Measurements from ENCODE around the gene MSI2. TPM values are rescaled to one million over a fixed set of nuclear protein-coding genes. Genes with fewer than 3 reads are reported as not detected.

The MSI2 gene
- total and polyA plus RNA-seq, 9 of the 15 experiments (the other 6 are each of a cell fraction or from before 2014, with no cell fraction given), result 4.6 to 61.8 (median 42.4) TPM

DNA sequence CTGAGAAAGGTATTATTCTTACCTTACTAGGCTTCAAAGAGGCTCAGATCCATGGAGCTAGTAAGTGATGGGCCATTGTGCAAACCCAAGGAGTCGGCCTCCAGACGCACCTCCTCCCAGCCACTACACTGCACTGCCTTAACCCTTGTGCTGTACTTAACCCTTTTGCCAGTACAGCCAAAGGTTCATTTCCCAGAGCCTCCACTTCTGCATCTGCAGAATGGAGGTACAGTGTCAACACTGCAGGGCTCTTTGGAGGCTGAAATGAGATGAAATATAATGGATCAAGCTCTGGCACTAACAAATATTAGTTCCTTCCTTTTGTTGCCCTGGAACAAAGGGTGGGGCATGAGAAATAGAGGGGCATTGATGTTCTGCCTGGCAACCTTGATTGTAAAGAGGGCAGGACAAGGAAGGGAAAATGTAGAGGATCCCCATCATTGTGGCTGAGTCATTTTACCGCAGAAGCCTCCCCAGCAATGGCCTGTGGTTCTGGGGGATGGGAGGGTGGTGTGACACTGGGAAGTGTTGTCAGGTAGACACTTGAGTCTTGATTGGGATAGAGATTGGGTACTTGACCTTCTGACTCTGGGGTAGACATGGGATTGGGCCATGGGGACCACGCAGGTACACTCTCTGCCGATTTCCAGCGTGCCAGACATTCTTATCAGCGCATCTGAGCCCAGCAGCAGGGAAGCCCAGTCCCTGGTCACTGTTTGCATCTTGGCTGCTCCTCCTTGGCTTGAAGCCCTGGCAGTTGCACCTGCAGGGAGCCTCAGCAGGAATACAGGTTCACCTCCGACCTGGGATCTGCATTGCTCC is 84.0 kb downstream of the MSI2 start (continued):
- TF ChIP-seq, protein P1, sequence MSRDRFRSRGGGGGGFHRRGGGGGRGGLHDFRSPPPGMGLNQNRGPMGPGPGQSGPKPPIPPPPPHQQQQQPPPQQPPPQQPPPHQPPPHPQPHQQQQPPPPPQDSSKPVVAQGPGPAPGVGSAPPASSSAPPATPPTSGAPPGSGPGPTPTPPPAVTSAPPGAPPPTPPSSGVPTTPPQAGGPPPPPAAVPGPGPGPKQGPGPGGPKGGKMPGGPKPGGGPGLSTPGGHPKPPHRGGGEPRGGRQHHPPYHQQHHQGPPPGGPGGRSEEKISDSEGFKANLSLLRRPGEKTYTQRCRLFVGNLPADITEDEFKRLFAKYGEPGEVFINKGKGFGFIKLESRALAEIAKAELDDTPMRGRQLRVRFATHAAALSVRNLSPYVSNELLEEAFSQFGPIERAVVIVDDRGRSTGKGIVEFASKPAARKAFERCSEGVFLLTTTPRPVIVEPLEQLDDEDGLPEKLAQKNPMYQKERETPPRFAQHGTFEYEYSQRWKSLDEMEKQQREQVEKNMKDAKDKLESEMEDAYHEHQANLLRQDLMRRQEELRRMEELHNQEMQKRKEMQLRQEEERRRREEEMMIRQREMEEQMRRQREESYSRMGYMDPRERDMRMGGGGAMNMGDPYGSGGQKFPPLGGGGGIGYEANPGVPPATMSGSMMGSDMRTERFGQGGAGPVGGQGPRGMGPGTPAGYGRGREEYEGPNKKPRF (IDR thresholded peaks at IDR 0.05; ENCODE audit: low read depth, low read length), result no peak
- TF ChIP-seq SMARCC2 (IDR thresholded peaks at IDR 0.05; ENCODE audit: low read depth) (no peak; the same call in 1 of the 2 replicates), ZNF140 (CRISPR knock-in tag; IDR thresholded peaks at IDR 0.05) (no peak), JUN (IDR thresholded peaks at IDR 0.05; ENCODE audit: borderline replicate concordance, low read depth, low read length) (peak; percentile 47; the same call in 1 of the 2 replicates), JUN (CRISPR knock-in tag; IDR thresholded peaks at IDR 0.05; ENCODE audit: borderline replicate concordance) (no peak), STAT5A (IDR thresholded peaks at IDR 0.05; ENCODE audit: borderline replicate concordance, low read length) (no peak), ZNF778 (CRISPR knock-in tag; IDR thresholded peaks at IDR 0.05) (no peak), ZNF79 (CRISPR knock-in tag; IDR thresholded peaks at IDR 0.05; ENCODE audit: low read depth) (no peak)
- TF ChIP-seq, protein P2, sequence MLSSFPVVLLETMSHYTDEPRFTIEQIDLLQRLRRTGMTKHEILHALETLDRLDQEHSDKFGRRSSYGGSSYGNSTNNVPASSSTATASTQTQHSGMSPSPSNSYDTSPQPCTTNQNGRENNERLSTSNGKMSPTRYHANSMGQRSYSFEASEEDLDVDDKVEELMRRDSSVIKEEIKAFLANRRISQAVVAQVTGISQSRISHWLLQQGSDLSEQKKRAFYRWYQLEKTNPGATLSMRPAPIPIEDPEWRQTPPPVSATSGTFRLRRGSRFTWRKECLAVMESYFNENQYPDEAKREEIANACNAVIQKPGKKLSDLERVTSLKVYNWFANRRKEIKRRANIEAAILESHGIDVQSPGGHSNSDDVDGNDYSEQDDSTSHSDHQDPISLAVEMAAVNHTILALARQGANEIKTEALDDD (IDR thresholded peaks at IDR 0.05), result peak; percentile 24; the same call in 1 of the 2 replicates
- TF ChIP-seq, protein P3, sequence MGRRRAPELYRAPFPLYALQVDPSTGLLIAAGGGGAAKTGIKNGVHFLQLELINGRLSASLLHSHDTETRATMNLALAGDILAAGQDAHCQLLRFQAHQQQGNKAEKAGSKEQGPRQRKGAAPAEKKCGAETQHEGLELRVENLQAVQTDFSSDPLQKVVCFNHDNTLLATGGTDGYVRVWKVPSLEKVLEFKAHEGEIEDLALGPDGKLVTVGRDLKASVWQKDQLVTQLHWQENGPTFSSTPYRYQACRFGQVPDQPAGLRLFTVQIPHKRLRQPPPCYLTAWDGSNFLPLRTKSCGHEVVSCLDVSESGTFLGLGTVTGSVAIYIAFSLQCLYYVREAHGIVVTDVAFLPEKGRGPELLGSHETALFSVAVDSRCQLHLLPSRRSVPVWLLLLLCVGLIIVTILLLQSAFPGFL (CRISPR knock-in tag; IDR thresholded peaks at IDR 0.05), result no peak
- TF ChIP-seq, protein P4, sequence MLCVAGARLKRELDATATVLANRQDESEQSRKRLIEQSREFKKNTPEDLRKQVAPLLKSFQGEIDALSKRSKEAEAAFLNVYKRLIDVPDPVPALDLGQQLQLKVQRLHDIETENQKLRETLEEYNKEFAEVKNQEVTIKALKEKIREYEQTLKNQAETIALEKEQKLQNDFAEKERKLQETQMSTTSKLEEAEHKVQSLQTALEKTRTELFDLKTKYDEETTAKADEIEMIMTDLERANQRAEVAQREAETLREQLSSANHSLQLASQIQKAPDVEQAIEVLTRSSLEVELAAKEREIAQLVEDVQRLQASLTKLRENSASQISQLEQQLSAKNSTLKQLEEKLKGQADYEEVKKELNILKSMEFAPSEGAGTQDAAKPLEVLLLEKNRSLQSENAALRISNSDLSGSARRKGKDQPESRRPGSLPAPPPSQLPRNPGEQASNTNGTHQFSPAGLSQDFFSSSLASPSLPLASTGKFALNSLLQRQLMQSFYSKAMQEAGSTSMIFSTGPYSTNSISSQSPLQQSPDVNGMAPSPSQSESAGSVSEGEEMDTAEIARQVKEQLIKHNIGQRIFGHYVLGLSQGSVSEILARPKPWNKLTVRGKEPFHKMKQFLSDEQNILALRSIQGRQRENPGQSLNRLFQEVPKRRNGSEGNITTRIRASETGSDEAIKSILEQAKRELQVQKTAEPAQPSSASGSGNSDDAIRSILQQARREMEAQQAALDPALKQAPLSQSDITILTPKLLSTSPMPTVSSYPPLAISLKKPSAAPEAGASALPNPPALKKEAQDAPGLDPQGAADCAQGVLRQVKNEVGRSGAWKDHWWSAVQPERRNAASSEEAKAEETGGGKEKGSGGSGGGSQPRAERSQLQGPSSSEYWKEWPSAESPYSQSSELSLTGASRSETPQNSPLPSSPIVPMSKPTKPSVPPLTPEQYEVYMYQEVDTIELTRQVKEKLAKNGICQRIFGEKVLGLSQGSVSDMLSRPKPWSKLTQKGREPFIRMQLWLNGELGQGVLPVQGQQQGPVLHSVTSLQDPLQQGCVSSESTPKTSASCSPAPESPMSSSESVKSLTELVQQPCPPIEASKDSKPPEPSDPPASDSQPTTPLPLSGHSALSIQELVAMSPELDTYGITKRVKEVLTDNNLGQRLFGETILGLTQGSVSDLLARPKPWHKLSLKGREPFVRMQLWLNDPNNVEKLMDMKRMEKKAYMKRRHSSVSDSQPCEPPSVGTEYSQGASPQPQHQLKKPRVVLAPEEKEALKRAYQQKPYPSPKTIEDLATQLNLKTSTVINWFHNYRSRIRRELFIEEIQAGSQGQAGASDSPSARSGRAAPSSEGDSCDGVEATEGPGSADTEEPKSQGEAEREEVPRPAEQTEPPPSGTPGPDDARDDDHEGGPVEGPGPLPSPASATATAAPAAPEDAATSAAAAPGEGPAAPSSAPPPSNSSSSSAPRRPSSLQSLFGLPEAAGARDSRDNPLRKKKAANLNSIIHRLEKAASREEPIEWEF (CRISPR knock-in tag; IDR thresholded peaks at IDR 0.05), result no peak
- TF ChIP-seq, protein P5, sequence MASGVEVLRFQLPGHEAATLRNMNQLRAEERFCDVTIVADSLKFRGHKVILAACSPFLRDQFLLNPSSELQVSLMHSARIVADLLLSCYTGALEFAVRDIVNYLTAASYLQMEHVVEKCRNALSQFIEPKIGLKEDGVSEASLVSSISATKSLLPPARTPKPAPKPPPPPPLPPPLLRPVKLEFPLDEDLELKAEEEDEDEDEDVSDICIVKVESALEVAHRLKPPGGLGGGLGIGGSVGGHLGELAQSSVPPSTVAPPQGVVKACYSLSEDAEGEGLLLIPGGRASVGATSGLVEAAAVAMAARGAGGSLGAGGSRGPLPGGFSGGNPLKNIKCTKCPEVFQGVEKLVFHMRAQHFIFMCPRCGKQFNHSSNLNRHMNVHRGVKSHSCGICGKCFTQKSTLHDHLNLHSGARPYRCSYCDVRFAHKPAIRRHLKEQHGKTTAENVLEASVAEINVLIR (CRISPR knock-in tag; IDR thresholded peaks at IDR 0.05), result no peak
- TF ChIP-seq, protein P6, sequence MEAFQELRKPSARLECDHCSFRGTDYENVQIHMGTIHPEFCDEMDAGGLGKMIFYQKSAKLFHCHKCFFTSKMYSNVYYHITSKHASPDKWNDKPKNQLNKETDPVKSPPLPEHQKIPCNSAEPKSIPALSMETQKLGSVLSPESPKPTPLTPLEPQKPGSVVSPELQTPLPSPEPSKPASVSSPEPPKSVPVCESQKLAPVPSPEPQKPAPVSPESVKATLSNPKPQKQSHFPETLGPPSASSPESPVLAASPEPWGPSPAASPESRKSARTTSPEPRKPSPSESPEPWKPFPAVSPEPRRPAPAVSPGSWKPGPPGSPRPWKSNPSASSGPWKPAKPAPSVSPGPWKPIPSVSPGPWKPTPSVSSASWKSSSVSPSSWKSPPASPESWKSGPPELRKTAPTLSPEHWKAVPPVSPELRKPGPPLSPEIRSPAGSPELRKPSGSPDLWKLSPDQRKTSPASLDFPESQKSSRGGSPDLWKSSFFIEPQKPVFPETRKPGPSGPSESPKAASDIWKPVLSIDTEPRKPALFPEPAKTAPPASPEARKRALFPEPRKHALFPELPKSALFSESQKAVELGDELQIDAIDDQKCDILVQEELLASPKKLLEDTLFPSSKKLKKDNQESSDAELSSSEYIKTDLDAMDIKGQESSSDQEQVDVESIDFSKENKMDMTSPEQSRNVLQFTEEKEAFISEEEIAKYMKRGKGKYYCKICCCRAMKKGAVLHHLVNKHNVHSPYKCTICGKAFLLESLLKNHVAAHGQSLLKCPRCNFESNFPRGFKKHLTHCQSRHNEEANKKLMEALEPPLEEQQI (IDR thresholded peaks at IDR 0.05), result no peak

Data from K562 (cell line).